Aortic smooth muscle cell (primary cell): ENCODE data around the gene MT3. TPM values are rescaled to one million over a fixed set of nuclear protein-coding genes. Genes with fewer than 3 reads are reported as not detected.

ENCODE experiments used
- total RNA-seq: library from RNA; depleted of rRNA; stranded (reverse); fragments of >200 nt; gene quantifications from 2 replicates; pipeline ENCODE4 v1.2.3, GENCODE V29; 2014

Gene MT3
- not detected in 2 replicates for total RNA-seq

DNA sequence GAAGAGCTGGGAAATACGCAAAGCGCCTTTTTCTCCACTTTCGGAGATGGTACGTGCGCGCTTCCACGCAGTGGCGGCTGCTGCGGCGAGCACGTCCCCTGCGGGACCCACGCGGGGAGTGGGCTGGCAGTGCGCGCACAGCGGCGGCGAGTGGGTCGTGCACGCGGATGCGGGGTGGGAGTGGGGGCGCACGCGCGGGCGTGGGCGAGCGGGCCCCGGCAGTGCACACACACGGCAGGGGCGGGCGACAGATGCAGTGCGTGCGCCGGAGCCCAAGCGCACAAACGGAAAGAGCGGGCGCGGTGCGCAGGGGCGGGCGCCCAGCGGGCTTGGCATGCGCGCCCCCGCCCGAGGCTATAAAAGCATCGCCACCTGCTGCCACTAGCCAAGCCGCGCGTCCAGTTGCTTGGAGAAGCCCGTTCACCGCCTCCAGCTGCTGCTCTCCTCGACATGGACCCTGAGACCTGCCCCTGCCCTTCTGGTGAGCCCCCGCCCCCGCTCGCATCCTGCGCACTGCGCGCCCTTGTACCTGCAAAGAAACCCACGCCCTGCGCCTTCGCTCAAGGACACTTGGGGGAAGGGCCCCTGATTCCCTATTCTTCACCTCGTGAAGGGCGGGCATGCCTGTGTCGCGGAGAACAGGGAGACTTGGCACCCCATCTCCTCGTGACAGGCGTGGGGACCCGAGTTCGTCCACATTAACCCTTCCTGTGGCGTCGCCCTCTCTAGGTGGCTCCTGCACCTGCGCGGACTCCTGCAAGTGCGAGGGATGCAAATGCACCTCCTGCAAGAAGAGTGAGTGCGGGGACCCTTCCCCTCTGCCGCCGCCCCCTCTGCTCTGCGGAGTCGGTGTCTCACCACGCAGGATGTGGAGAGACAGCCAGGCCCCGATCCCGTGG is at the start of gene MT3:
TSS of gene MT3 (plus strand) at position 388 of the 899 bp plus-strand sequence. CDS start at position 451, 63 bp downstream.

DNA sequence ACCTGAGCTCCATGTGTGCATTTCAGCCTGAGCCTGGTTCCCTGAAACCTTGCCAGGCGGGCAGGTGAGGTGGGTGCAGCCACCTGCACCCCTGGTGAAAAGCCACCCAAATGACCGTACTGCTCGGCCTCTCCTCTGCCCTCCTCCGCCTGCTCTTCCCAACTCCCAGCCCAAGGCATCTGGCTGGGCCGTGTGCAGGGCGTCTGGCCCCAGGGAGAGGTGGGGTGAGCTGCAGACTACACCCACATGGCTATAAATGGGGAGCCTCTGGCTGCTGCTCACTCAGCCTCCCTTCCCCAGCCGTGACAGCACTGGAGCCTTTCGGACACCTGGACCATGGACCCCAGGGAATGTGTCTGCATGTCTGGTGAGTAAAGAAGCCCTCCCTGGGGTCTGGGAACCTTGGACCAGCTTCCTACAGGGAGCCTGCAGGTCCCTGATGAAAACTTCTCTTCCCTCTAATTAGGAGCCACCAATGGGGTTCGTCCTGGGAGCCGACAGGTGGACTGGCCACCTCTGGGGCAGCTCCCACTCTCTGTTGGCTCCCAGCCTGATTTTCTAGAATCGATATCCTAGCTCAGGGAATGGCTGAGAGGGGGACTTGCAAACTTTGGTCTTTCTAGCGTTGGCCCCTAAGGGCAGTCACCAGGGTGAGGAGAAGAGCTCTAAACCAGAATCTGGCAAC is 24.4 kb upstream of the MT3 start, which contains the start of gene MT4:
TSS of gene MT4 (plus strand) at position 281 of the 685 bp plus-strand sequence. CDS start at position 337, 56 bp downstream.

DNA sequence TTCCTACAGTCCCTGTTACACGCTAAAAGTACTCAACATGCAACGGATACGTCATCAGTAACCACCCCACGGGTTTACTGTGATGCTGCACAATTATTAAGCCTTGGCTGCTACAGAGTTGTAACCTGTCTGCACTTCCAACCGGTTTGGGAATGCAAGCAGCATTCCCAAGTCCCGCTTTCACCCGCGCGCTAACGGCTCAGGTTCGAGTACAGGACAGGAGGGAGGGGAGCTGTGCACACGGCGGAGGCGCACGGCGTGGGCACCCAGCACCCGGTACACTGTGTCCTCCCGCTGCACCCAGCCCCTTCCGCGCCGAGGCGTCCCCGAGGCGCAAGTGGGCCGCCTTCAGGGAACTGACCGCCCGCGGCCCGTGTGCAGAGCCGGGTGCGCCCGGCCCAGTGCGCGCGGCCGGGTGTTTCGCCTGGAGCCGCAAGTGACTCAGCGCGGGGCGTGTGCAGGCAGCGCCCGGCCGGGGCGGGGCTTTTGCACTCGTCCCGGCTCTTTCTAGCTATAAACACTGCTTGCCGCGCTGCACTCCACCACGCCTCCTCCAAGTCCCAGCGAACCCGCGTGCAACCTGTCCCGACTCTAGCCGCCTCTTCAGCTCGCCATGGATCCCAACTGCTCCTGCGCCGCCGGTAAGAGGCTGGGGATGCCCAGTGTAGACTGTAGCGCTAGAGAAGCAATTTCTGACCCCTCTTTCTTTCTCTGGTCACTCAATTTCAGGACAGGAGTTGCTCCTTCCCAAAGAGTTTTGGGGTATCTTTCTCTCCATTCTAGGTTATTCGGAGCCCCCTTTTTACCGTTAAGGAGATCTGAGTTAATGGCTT is 18.9 kb downstream of the MT3 start, which contains the start of gene MT2A:
TSS of gene MT2A (plus strand) at position 542 of the 833 bp plus-strand sequence. CDS start at position 614, 72 bp downstream.

DNA sequence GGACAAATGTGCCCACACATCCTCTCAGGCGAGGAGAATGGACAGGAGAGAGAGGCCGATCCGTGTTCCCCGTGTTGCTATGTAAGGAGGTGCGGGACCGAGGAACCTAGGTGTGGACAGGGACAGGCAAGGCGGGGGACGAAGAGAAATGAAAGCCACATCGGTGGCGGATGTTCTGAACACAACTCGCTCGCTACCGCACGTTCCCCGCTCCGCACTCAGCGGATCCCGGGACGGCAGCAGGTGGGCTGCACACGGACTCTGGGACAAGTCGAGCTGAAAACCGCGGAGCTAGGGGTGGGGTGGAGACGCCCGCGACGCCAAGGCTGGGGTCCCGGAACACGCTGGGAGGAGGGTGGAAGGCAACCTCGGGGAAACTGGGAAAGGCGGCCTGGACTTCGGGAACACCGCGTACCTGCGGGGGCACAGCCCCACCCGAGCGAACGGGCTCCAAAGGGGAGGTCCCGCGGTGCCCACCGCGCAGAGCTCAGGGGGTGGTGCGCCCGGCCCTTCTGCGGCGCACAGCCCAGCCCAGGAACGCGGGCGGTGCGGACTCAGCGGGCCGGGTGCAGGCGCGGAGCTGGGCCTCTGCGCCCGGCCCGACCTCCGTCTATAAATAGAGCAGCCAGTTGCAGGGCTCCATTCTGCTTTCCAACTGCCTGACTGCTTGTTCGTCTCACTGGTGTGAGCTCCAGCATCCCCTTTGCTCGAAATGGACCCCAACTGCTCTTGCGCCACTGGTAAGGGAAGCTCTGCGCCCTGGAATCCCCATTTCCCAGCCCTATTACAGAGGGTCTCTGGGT is 36.0 kb downstream of the MT3 start, which contains the start of gene MT1E:
TSS of gene MT1E (plus strand) at position 642 of the 803 bp plus-strand sequence. CDS start at position 713, 71 bp downstream.

DNA sequence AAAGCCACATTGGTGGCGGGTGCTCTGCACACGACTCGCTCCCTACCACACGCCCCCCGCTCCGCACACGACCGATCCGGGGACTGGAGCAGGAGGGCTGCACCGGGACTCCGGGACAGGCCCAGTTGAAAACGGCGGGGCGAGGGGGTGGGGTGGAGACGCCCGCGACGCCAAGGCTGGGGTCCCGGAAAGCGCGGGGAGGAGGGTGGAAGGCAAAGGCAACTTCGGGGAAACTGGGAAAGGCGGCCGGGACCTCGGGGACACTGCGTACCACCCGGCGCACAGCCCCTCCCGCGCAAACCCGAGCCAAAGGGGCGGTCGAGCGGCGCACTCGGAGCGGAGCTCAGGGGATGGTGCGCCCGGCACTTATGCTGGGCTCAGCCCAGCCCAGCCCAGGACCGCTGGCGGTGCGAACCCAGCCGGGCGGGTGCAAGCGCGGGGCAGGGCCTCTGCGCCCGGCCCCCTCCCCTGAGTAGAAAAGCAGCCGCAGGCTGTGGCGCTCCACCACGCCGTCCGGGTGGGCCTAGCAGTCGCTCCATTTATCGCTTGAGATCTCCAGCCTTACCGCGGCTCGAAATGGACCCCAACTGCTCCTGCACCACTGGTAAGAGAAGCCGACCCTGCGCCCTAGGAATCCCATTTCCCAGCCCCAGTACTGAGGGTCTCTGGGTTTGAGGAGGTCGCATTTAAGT is 43.0 kb downstream of the MT3 start, which contains the start of gene MT1M:
TSS of gene MT1M (plus strand) at position 504 of the 692 bp plus-strand sequence. CDS start at position 577, 73 bp downstream.

DNA sequence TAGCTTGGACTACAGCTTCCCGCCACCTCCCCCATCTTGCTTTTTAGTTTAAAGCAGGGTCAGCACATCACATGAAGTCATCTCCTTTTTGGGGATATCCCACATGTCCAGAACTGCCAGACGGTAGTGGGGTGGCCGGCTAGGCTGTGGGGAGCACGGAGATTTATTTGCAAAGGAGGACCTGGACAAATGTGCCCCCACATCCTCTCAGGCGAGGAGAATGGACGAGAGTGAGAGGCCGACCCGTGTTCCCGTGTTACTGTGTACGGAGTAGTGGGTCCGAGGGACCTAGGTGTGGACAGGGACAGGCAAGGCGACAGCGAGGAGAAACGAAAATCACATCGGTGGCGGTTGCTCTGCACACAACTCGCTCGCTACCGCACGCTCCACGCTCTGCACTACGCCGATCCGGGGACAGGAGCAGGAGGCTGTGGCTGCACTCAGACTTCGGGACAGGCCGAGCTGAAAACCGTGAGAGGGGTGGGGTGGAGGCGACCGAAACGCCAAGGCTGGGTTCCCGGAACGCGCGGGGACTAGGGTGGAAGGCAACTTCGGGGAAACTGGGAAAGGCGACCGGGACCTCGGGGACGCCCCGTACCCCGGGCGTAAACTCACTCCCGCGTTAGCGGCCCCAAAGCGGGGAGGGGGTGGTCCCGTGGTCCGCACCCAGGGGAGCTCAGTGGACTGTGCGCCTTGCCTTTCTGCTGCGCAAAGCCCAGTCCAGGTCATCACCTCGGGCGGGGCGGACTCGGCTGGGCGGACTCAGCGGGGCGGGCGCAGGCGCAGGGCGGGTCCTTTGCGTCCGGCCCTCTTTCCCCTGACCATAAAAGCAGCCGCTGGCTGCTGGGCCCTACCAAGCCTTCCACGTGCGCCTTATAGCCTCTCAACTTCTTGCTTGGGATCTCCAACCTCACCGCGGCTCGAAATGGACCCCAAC is 48.8 kb downstream of the MT3 start, which contains the start of gene MT1A:
TSS of gene MT1A (plus strand) at position 853 of the 937 bp plus-strand sequence. CDS start at position 926, 73 bp downstream.

Other genes starting within 250 kb of the MT3 start
- 205 and 271 TPM in 2 replicates for gene AMFR, start 164.0 kb upstream of the MT3 start, total RNA-seq
- 53.8 and 59.7 TPM in 2 replicates for gene NUDT21, start 138.2 kb upstream of the MT3 start, total RNA-seq
- 88.2 and 97.0 TPM in 2 replicates for gene OGFOD1, start 138.0 kb upstream of the MT3 start, total RNA-seq
- gene BBS2, start 69.5 kb upstream of the MT3 start, total RNA-seq, result 64.7 and 65.5 TPM in 2 replicates
- gene MT4, start 24.5 kb upstream of the MT3 start, total RNA-seq, result not detected in 2 replicates
- gene MT2A, start 19.1 kb downstream of the MT3 start, total RNA-seq, result 56.0 and 84.2 TPM in 2 replicates
- 78.0 and 90.1 TPM in 2 replicates for gene MT1E, start 36.3 kb downstream of the MT3 start, total RNA-seq
- 1.1 and 2.0 TPM in 2 replicates for gene MT1M, start 43.1 kb downstream of the MT3 start, total RNA-seq
- 0.44 TPM in 1 of 2 replicates, not detected in the other for gene MT1A, start 49.1 kb downstream of the MT3 start, total RNA-seq
- gene MT1B, start 62.4 kb downstream of the MT3 start, total RNA-seq, result not detected in 2 replicates
- 0.19 and 0.79 TPM in 2 replicates for gene MT1F, start 68.4 kb downstream of the MT3 start, total RNA-seq
- gene MT1G, start 78.5 kb downstream of the MT3 start, total RNA-seq, result not detected in 2 replicates
- not detected in 2 replicates for gene MT1H, start 80.3 kb downstream of the MT3 start, total RNA-seq
- gene MT1X, start 92.9 kb downstream of the MT3 start, total RNA-seq, result 8.8 and 14.4 TPM in 2 replicates
- gene NUP93, start 140.6 kb downstream of the MT3 start, total RNA-seq, result 46.0 and 61.3 TPM in 2 replicates